SJSA1 (cell line): ENCODE data around the gene GRAMD4. TPM values are rescaled to one million over a fixed set of nuclear protein-coding genes. Genes with fewer than 3 reads are reported as not detected.

Experiments
- DNase-seq, 2 experiments: peaks; one replicate each; pipeline ENCODE4 v3.0.0-alpha.2; 2015 to 2020; ENCODE audit warnings: low spot score in 2 of 2, low read depth in 1 of 2
- H3K27ac ChIP-seq: fragments of 250-450 bp; sonication (Bioruptor Pico); 2 replicates; pipeline ENCODE4 v1.5.1; 2020; ENCODE audit warnings: mild to moderate bottlenecking, moderate library complexity
- H3K27me3 ChIP-seq: fragments of 250-450 bp; sonication (Bioruptor Pico); replicated peaks from 2 replicates; pipeline ENCODE4 v1.5.1; 2020; ENCODE audit warnings: mild to moderate bottlenecking, moderate library complexity
- H3K36me3 ChIP-seq: fragments of 250-450 bp; sonication (Bioruptor Pico); 2 replicates; pipeline ENCODE4 v1.5.1; 2020; ENCODE audit warnings: mild to moderate bottlenecking
- H3K4me1 ChIP-seq: fragments of 250-450 bp; sonication (Bioruptor Pico); replicated peaks from 2 replicates; pipeline ENCODE4 v1.6.1; 2021; ENCODE audit warnings: mild to moderate bottlenecking
- H3K4me3 ChIP-seq: fragments of 250-450 bp; sonication (Bioruptor Pico); 2 replicates; pipeline ENCODE4 v1.5.1; 2020; ENCODE audit warnings: mild to moderate bottlenecking
- H3K9me3 ChIP-seq: fragments of 250-450 bp; sonication (Bioruptor Pico); replicated peaks from 2 replicates; pipeline ENCODE4 v1.5.1; 2020; ENCODE audit warnings: mild to moderate bottlenecking
- total RNA-seq: library from RNA; depleted of rRNA; stranded (reverse); fragments of >200 nt; shearing (Covaris generic); gene quantifications from 2 replicates; pipeline ENCODE4 v1.2.3, GENCODE V29; 2014

Gene GRAMD4
- total RNA-seq, 1 experiment from 2014 or later: 5.8 TPM

DNA sequence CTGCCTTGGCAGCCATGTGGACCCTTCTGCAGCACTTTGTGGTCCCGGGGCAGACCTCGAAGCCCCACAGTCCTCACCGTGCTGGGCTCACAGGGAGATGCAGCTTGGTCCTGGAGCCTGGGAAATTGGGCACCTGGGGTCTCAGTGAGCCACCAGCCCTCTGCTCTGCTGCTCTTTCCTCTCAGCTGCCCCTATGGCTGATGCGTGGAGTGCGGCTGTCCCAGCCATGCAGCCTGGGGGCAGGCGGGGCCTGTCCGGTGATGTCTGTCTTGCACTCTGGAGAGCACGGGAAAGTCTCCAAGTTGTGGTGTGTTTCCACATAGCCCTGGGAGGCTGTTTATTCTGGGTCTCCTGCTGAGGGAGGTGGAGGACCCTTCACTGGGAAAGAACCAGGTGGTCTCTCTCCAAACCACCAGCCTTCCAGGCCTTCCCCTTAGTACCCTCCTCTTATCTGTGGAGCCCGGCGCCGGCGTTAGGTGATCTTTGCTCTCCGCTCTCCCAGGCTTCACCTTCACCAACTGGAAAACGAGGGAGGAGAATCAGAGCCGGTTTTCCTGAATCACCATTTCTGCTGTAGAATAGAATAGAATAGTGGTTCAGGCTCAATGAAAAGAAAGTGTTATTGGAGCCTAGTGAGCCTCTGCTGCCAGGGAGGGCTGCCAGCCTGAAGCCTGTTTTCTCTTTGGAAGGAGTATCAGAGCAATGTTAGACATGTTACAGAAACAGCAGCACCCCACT lies 41.2 kb upstream of the GRAMD4 start:
- H3K4me3 ChIP-seq: no peak overlapping the region
- peaks cover 27% of the 10 kb centered on the region for H3K4me1 ChIP-seq
- H3K9me3 ChIP-seq: no peaks in the 10 kb centered on the region
- H3K27me3 ChIP-seq: no peaks in the 10 kb centered on the region
- H3K27ac ChIP-seq: no peak overlapping the region
- H3K36me3 ChIP-seq: no peaks in the 10 kb centered on the region
- DNase-seq: no peak

DNA sequence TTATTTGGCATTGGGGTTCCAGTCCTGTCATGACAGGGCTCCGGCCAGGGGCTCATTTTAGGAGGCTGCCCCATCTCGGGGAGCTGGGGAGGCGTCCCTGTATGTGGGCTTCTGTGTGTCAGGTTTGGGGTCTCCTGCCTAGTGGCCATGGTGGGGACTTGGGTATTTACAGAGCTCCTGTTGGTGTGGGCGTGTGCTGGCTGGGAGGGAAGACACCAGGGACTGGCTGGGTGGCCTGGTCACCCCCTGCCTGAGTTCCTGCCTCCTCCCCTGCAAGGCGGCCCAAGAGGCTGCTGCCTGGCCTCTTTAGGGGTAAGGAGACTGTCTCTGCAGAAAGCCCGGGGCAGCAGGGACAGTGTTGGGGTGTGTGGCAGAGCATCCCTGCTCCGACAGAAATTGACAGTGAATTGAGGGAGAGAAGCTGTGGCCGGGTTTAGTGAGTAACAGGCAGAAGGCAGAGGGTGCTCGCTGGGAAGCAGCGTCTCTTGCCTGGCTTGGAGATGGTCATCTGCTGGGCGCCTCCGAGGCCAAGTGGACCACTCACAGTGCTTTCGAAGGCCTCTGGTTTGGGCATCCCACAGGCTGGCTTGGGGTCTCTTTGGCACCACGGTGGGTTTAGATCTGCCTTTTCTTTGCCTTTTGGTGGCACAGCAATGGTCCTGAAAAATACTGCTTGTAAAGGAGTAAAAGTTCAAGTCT lies 40.3 kb upstream of the GRAMD4 start:
- H3K36me3 ChIP-seq: no peaks in the 10 kb centered on the region
- H3K27ac ChIP-seq: no peak overlapping the region
- H3K4me3 ChIP-seq: no peak overlapping the region
- H3K27me3 ChIP-seq: no peaks in the 10 kb centered on the region
- DNase-seq: no peak
- peaks cover 34% of the 10 kb centered on the region for H3K4me1 ChIP-seq
- H3K9me3 ChIP-seq: no peaks in the 10 kb centered on the region

DNA sequence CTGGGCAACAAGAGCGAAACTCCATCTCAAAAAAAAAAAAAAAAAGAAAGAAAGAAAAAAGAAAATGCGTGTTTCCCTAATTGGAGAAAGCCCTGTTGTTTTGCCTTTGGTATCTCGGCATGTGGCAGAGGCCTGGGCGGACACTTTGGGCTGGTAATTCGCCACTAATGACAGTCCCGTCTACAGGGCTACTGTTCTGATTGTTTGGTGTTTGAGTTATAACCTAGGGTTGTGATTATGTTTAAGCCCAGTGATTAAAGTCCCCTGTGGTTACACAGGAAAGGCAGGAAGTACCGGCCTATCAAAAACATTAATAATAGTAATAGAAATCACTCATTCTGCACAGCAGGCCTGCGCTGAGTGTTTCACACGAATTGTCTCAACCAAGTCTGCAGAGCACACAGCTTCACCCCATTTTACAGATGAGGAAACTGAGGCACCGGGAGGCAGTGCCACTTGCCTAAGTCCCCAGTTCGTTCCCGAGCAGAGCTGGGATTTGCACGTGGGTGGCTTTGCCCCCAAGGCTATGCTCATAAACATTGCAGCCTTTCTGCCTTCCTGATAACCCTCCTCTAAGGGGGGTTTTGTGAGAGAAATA lies 39.1 kb upstream of the GRAMD4 start:
- Histone ChIP-seq H3K4me3 (no peak overlapping the region), H3K36me3 (no peaks in the 10 kb centered on the region), H3K27me3 (no peaks in the 10 kb centered on the region), H3K4me1 (peaks cover 34% of the 10 kb centered on the region), H3K9me3 (no peaks in the 10 kb centered on the region), H3K27ac (no peak overlapping the region)
- no peak for DNase-seq

DNA sequence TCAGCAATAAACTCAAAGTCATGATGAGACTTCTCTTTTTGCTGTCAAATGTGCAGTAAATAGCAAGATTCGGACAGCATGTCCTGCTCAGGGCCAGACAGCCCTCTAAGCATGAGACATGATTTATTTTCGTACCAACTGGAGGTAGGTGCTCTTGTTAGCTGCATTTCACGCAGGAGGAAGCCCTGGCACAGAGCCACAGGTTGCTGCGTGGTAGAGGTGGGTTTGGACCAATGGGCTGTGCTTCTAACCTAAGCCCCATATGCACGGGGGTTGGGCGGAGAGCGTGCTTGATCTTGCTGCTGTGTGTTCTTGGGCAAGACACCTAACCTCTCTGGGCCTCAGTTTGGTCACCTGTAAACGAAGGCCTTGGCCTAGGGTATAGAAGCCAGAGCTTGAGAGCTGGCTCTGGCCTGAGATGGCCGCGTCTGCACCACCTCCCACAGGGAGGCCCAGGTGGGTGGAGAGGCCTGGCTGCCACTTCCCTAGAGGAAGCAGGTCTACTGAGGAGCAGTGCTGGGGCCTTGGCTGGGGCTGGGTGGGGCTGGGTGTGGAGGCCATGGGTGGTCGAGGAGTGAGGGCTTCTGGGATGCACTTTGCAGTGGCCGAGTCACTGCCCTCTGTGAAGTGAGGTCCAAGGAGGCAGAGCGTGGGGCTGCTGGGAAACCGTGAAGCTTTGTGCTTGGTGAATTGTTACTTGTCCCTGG lies 38.5 kb upstream of the GRAMD4 start:
- Histone ChIP-seq H3K36me3 (no peaks in the 10 kb centered on the region), H3K27ac (no peak overlapping the region), H3K27me3 (no peaks in the 10 kb centered on the region), H3K4me3 (no peak overlapping the region), H3K4me1 (peaks cover 27% of the 10 kb centered on the region), H3K9me3 (no peaks in the 10 kb centered on the region)
- DNase-seq: no peak

DNA sequence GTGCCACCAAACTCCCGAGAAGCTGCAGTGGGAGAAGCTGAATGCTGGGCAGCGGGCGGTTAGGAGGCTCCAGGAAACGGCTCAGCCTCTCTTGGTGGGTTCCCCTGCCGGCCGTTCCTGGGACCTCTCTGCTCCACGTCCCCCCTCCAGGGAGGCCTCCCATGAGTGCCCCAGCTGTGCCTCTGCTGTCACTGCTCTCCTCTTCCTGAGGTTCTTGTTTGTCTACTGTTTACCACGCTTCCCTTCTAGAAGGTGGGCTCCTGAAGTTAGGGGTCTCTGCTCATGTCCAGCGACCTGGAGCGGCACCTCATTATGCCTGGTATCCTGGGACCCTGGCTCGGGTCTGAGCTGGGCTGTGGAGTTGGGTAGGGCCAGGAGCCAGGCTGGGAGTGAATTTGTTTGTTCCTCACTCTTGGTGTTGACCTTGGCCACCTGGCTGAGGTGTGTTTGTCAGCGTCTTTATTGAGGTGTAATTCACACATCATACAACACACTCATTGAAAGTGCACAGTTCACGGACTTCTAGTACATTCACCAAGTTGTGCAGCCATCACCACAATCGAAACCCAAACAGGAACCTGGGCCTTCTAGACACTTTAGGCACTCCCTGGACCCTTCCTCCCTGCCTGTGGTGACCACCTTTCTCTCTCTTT lies 37.8 kb upstream of the GRAMD4 start:
- no peaks in the 10 kb centered on the region for H3K36me3 ChIP-seq
- H3K27ac ChIP-seq: no peak overlapping the region
- no peaks in the 10 kb centered on the region for H3K27me3 ChIP-seq
- no peaks in the 10 kb centered on the region for H3K9me3 ChIP-seq
- no peak overlapping the region for H3K4me3 ChIP-seq
- DNase-seq: no peak
- peaks cover 26% of the 10 kb centered on the region for H3K4me1 ChIP-seq

DNA sequence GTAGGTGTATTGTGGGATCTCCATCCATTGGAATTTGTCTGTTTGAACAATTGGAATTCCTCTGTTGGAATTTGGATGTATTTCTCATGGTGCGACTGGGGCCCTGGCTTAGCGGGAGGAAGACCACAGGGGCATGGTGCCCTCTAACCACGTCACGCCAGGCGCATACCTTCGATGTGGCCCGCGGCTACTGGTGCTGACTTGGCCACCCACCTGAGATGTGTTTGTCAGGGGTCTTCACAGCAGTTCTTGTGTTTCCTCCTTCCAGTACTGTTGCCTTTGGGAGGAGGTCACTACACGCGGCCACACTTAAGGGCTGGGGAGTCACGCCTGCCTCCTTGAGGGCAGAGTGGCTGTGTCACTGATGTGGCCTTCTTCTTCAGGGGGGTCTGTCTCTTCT lies 36.6 kb upstream of the GRAMD4 start:
- H3K4me3 ChIP-seq: no peak overlapping the region
- no peaks in the 10 kb centered on the region for H3K36me3 ChIP-seq
- DNase-seq: no peak
- no peaks in the 10 kb centered on the region for H3K27me3 ChIP-seq
- no peaks in the 10 kb centered on the region for H3K9me3 ChIP-seq
- peaks cover 18% of the 10 kb centered on the region for H3K4me1 ChIP-seq
- no peak overlapping the region for H3K27ac ChIP-seq

DNA sequence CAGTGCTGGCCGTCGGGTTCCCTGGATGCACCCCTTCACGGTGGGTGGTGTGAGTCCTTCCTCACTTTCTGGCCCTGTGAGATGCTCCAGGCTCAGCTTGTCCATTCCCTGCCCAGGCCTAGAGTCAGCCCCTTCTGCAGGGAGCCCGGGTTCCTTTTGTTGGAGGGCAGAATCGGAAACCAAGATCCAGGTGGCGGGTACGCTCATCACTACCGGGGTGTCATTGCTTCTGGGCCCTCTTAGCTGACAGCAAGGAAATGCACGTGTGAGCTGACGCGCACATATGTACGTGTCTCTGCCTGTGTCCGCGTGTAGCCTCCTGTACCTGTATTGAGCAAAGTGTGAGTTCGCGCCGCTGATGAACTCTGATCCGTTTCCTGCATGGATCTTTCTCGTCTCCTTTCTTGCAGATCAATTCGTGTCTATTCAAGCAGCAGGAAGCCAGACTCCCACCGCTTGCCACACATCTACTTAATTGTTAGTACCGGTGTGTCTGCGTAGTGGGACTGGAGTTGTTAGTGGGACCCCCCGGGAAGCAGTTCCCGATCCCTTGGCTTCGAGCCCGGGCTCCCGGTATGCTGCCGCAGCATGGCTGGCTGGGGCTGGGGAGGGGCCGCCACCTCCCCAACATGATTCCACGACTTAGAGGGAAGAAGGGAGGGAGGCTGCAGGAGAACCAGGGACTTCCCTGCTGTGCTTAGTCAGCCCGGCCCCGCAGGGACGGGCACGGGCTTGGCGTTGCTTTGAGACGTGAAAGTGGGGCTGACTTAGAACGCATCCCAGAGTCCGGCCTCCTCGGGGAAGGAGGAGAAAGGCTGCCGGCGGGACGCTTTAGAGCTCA lies 35.9 kb upstream of the GRAMD4 start:
- peak in 1 of 2 experiments; percentile 23 for DNase-seq
- H3K36me3 ChIP-seq: no peaks in the 10 kb centered on the region
- H3K4me3 ChIP-seq: no peak overlapping the region

DNA sequence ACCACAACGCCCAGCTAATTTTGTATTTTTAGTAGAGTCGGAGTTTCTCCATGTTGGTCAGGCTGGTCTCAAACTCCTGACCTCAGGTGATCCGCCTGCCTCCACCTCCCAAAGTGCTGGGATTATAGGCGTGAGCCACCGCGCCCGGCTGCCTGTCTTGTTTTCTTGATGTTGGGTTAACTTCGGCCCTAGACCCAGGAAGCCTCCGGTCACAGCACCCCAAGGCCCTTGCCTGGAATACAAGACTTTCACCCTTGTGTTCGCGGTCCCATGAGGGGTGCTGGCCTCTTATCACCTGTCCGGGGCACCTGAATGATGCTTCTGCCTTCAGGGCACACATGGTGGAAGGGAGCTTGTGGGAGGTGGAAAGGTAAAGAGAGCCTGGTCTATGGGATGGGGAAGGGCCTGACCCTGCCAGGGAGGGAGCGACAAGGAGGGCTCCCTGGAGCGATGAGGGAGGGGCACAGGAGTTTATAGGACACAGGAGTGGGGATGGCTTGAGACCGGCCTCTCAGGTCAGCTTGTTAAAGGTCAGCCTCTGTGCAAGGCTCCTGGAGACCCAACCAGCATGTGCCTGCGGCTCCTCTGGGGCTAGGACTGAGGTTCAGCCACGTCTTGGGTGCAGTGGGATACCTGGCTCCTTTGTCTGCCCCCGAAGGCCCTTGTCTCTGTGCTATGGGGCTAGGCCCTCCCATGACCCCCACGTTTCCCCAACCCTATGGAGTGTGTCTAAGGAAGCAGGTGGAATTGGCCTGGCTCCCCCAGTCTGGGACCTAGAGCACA lies 34.7 kb upstream of the GRAMD4 start:
- Histone ChIP-seq H3K27ac (no peak overlapping the region), H3K4me3 (no peak overlapping the region), H3K27me3 (no peaks in the 10 kb centered on the region), H3K9me3 (no peaks in the 10 kb centered on the region), H3K4me1 (peaks cover 15% of the 10 kb centered on the region), H3K36me3 (no peaks in the 10 kb centered on the region)
- no peak for DNase-seq

More for the DNA sequence above, 35.9 kb upstream of the GRAMD4 start:
- Histone ChIP-seq H3K27me3 (no peaks in the 10 kb centered on the region), H3K4me1 (peaks cover 15% of the 10 kb centered on the region), H3K9me3 (no peaks in the 10 kb centered on the region), H3K27ac (no peak overlapping the region)

DNA sequence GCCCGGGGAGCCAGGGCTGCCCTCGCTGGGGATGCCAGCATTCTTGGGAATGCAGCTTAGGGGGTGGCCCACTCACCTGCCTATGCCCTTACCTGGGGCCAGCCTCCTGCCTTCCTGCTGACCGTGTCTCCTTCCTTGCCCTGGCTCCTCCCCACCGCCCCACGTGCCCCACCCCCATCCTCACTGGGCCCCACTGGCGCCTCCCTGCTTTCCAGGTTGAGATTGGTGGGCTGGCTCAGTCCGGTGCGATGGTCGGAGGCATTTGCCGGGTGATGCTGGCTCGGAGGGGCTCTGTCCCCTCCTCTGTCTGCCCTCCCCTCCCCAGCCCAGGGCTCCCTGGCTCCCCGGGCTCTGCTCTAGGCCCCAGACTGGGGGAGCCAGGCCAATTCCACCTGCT lies 34.1 kb upstream of the GRAMD4 start:
- peaks cover 15% of the 10 kb centered on the region for H3K4me1 ChIP-seq
- H3K4me3 ChIP-seq: no peak overlapping the region
- H3K27ac ChIP-seq: no peak overlapping the region
- no peaks in the 10 kb centered on the region for H3K27me3 ChIP-seq
- H3K9me3 ChIP-seq: no peaks in the 10 kb centered on the region
- DNase-seq: no peak
- no peaks in the 10 kb centered on the region for H3K36me3 ChIP-seq

DNA sequence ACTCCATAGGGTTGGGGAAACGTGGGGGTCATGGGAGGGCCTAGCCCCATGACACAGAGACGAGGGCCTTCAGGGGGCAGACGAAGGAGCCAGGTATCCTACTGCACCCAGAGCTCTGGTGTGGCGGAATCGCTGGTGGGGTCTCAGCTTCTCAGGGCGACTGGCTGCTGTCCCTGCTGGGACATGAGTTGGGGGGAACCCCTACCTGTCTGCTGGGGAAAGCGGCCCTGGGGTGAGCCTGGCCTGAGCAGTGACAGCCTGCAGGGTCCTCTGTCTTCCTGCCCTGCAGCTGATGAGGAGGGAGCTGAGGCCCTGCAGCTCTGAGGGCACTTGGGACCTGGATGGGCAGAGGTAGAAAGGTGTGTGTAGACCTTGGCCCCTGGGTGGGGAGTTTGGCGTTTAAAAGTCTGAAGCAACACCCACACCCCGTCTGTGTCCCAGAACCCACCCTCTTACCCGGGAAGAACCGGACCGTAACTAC lies 33.6 kb upstream of the GRAMD4 start:
- Histone ChIP-seq H3K9me3 (no peaks in the 10 kb centered on the region), H3K4me3 (no peak overlapping the region), H3K27me3 (no peaks in the 10 kb centered on the region), H3K36me3 (no peaks in the 10 kb centered on the region), H3K4me1 (peaks cover 15% of the 10 kb centered on the region), H3K27ac (no peak overlapping the region)
- DNase-seq: no peak

DNA sequence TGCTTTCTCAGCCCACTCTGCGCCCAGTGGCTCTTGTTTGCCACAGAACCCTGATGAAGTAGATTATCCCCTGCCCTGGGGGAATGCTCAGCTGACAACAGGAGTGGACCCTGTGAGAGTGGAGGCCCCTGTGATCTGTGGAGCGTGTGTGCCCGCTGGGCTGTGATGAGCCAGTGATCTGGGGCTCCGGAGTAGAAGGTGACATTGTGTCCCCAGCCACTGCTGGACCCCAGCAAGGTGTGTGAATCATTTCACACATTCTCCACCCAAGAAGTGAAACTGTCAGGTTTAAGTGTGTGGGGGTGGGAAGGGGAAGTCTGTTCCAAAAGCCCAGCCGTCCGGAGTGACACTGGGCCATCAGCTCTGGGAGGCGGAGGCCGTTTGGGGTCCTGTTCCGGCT lies 33.1 kb upstream of the GRAMD4 start:
- H3K27ac ChIP-seq: no peak overlapping the region
- H3K36me3 ChIP-seq: no peaks in the 10 kb centered on the region
- no peaks in the 10 kb centered on the region for H3K27me3 ChIP-seq
- peaks cover 17% of the 10 kb centered on the region for H3K4me1 ChIP-seq
- no peaks in the 10 kb centered on the region for H3K9me3 ChIP-seq
- DNase-seq: no peak
- no peak overlapping the region for H3K4me3 ChIP-seq
